Upper lobe of right lung (tissue), 1 donor: Measurements from ENCODE around the gene HCAR2. TPM values are rescaled to one million over a fixed set of nuclear protein-coding genes. Genes with fewer than 3 reads are reported as not detected.
"Not testable (repeated sequence)": the region's sequence is repeated elsewhere in the genome, so short reads cannot be mapped to it uniquely, and the experiment has no call there.

Experiments used
- ATAC-seq: fragments of 200-7000 bp; cut with Tn5 transposase; one replicate; pipeline ENCODE4 v1.9.1; 2020; ENCODE audit warnings: mild to moderate bottlenecking, moderate library complexity
- DNase-seq: peaks from one replicate; pipeline ENCODE4 v3.0.0-alpha.2; 2020
- H3K27ac ChIP-seq: fragments of 200-600 bp; one replicate; pipeline ENCODE4 v1.8.0; 2022
- H3K27me3 ChIP-seq: fragments of 200-600 bp; one replicate; pipeline ENCODE4 v1.8.0; 2022; ENCODE audit warnings: mild to moderate bottlenecking
- H3K36me3 ChIP-seq: fragments of 200-600 bp; one replicate; pipeline ENCODE4 v1.8.0; 2022
- H3K4me1 ChIP-seq: fragments of 200-600 bp; one replicate; pipeline ENCODE4 v1.8.0; 2022
- H3K4me3 ChIP-seq: fragments of 200-600 bp; one replicate; pipeline ENCODE4 v1.8.0; 2022; ENCODE audit warnings: mild to moderate bottlenecking
- H3K9me3 ChIP-seq: fragments of 200-600 bp; one replicate; pipeline ENCODE4 v1.8.0; 2022
- CTCF ChIP-seq: fragments of 200-600 bp; IDR thresholded peaks from one replicate; pipeline ENCODE4 v1.8.0; 2022; ENCODE audit warnings: antibody characterized with exemption
- intact Hi-C: fragments of 100-400 bp; cut with DNase I; formaldehyde crosslinking; loops from one replicate; pipeline ENCODE4 v1.11.0; 2022
- total RNA-seq: library from RNA; stranded (reverse); fragmentation: NEBNext Ultra II Directional; extraction: Animal tissue kit (Norgen Biotek cat#: 25700); gene quantifications from one replicate; pipeline ENCODE4 v1.2.1, GENCODE V29; 2021
- donor health status: DM: no; HTN: yes; CAD: no; lungs with severe emphysema.

Gene HCAR2
- total RNA-seq, 1 donor from 2014 or later = 7.6 TPM

GRCh38 chr12:122665759-122666158 is 37.4 kb downstream of the HCAR2 start:
- no peak overlapping the region for H3K4me3 ChIP-seq
- DNase-seq (no peak), ATAC-seq (no peak)
- no peaks in the 10 kb centered on the region for H3K27me3 ChIP-seq
- no peak overlapping the region for H3K27ac ChIP-seq
- no peak for TF ChIP-seq CTCF
- no peaks in the 10 kb centered on the region for H3K9me3 ChIP-seq
- H3K36me3 ChIP-seq = no peaks in the 10 kb centered on the region
- intact Hi-C loops = no loop called here
- H3K4me1 ChIP-seq = no peaks in the 10 kb centered on the region

- no peaks in the 10 kb centered on the region for H3K27me3 ChIP-seq
- ATAC-seq = no peak
- DNase-seq = no peak
- H3K4me1 ChIP-seq = no peaks in the 10 kb centered on the region
- no peak overlapping the region for H3K4me3 ChIP-seq
- H3K27ac ChIP-seq = no peak overlapping the region
- H3K36me3 ChIP-seq = no peaks in the 10 kb centered on the region
- no peaks in the 10 kb centered on the region for H3K9me3 ChIP-seq
- intact Hi-C loops = no loop called here
- no peak for TF ChIP-seq CTCF
These were observed 37.8 kb downstream of the HCAR2 start for GRCh38 chr12:122665349-122665748.

GRCh38 chr12:122661938-122662337 is 41.2 kb downstream of the HCAR2 start:
- Histone ChIP-seq H3K4me1 (no peaks in the 10 kb centered on the region), H3K27me3 (no peaks in the 10 kb centered on the region), H3K4me3 (no peak overlapping the region), H3K36me3 (no peaks in the 10 kb centered on the region), H3K9me3 (no peaks in the 10 kb centered on the region), H3K27ac (no peak overlapping the region)
- DNase-seq (no peak), ATAC-seq (no peak)
- no peak for TF ChIP-seq CTCF
- intact Hi-C loops = no loop called here

GRCh38 chr12:122661246-122661645 is 41.9 kb downstream of the HCAR2 start:
- no peaks in the 10 kb centered on the region for H3K36me3 ChIP-seq
- no peak for ATAC-seq
- H3K4me1 ChIP-seq = no peaks in the 10 kb centered on the region
- no peaks in the 10 kb centered on the region for H3K27me3 ChIP-seq
- no peak overlapping the region for H3K27ac ChIP-seq
- DNase-seq = no peak
- no peak for TF ChIP-seq CTCF
- H3K9me3 ChIP-seq = no peaks in the 10 kb centered on the region
- H3K4me3 ChIP-seq = no peak overlapping the region
- intact Hi-C loops = no loop called here

GRCh38 chr12:122659579-122659978 is 43.6 kb downstream of the HCAR2 start:
- DNase-seq = no peak
- Histone ChIP-seq H3K36me3 (no peaks in the 10 kb centered on the region), H3K4me3 (no peak overlapping the region), H3K4me1 (no peaks in the 10 kb centered on the region), H3K27ac (no peak overlapping the region), H3K9me3 (no peaks in the 10 kb centered on the region), H3K27me3 (no peaks in the 10 kb centered on the region)
- intact Hi-C loops = no loop called here
- peak; percentile 61 for ATAC-seq
- TF ChIP-seq CTCF = no peak

- Histone ChIP-seq H3K9me3 (no peaks in the 10 kb centered on the region), H3K27me3 (no peaks in the 10 kb centered on the region), H3K4me3 (no peak overlapping the region), H3K36me3 (no peaks in the 10 kb centered on the region), H3K27ac (no peak overlapping the region), H3K4me1 (no peaks in the 10 kb centered on the region)
- intact Hi-C loops = no loop called here
- DNase-seq (no peak), ATAC-seq (no peak)
- TF ChIP-seq CTCF = no peak
These were observed 46.9 kb downstream of the HCAR2 start for GRCh38 chr12:122656298-122656697.

- not testable (repeated sequence) for ATAC-seq, H3K9me3 ChIP-seq
These were observed 49.9 kb downstream of the HCAR2 start for GRCh38 chr12:122653291-122653690.

More at GRCh38 chr12:122653291-122653690, 49.9 kb downstream of the HCAR2 start:
- H3K4me3 ChIP-seq, H3K27me3 ChIP-seq, H3K36me3 ChIP-seq, intact Hi-C loops, DNase-seq, H3K4me1 ChIP-seq, H3K27ac ChIP-seq: not testable (repeated sequence)
